Measurements from ENCODE around the gene PROSER1.
A peak's percentile ranks its signal among the peaks of the same experiment; 100 is the strongest.

The PROSER1 gene

DNA sequence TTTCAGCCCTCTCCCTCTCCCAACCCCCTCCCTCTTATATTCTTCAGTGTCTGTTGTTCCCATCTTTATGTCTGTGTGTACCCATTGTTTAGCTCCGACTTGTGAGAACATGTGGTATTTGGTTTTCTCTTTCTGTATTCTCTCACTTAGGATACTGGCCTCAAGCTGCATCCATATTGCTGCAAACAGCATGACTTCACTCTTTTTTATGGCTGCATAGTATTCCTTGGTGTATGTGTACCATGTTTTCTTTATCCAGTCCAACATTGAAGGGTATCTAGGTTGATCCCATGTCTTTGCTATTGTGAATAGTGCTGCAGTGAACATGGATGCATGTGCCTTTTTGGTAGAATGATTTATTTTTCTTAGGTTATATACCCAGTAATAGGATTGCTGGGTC, 18.1 kb upstream of the PROSER1 start:
- POLR2A ChIA-PET = interaction anchor here (0.5 kb wide), 1 partner anchor 134 kb away, joined by 4 read pairs; no protein-coding TSS in a partner anchor
- CTCF ChIA-PET = interaction anchor here (0.8 to 1.4 kb wide), 3 partner anchors 8 to 560 kb away, joined by 3 to 5 read pairs (median 3); no protein-coding TSS in a partner anchor
- DNase-seq (ENCODE audit: extremely low spot score) = no peak
- TF ChIP-seq, protein P1, sequence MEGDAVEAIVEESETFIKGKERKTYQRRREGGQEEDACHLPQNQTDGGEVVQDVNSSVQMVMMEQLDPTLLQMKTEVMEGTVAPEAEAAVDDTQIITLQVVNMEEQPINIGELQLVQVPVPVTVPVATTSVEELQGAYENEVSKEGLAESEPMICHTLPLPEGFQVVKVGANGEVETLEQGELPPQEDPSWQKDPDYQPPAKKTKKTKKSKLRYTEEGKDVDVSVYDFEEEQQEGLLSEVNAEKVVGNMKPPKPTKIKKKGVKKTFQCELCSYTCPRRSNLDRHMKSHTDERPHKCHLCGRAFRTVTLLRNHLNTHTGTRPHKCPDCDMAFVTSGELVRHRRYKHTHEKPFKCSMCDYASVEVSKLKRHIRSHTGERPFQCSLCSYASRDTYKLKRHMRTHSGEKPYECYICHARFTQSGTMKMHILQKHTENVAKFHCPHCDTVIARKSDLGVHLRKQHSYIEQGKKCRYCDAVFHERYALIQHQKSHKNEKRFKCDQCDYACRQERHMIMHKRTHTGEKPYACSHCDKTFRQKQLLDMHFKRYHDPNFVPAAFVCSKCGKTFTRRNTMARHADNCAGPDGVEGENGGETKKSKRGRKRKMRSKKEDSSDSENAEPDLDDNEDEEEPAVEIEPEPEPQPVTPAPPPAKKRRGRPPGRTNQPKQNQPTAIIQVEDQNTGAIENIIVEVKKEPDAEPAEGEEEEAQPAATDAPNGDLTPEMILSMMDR (IDR thresholded peaks at IDR 0.05; ENCODE audit: control extremely low read depth, extremely low read depth, low read depth, missing control alignments) = no peak

DNA sequence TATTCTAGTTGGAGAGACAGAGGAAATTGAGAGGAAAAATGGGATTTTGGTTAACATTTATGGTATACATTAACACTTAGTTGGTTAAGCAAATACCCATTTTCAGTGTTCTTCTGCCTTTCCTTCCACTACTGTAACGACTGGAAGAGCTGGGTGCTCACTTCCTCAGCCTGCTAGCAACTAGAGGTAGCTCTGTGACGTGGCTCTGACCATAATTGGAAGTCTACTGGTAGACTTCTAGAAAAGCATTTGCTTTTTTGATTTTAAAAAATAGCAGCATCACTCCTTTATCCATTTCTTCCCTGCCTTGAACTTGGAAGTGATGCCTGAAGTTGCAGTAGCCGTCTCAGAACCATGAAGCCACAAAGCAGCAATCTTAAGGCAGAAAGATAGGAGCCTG, 16.2 kb upstream of the PROSER1 start:
- DNase-seq (ENCODE audit: extremely low spot score) = no peak
- ChIA-PET POLR2A (no interaction called here), CTCF (interaction anchor here (2.5 kb wide), 1 partner anchor 558 kb away, joined by 12 read pairs; no protein-coding TSS in a partner anchor)
- TF ChIP-seq, protein P1 (IDR thresholded peaks at IDR 0.05; ENCODE audit: control extremely low read depth, extremely low read depth, low read depth, missing control alignments) = no peak

DNA sequence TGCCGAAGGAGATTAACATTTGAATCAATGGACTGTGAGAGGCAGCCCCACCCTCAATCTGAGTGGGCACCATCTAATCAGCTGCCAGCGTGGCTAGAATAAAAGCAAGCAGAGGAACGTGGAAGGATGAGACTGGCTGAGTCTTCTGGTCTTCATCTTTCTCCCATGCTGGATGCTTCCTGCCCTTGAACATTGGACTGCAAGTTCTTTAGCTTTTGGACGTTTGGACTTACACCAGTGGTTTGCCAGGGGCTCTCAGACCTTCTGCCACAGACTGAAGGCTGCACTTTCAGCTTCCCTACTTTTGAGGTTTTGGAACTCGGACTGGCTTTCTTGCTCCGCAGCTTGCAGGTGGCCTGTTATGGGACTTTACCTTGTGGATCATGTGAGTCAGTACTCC, 15.1 kb upstream of the PROSER1 start:
- CTCF ChIA-PET = interaction anchor here (0.9 to 2.5 kb wide), 4 partner anchors 37 to 563 kb away, joined by 3 to 12 read pairs (median 4); no protein-coding TSS in a partner anchor
- TF ChIP-seq, protein P1 (IDR thresholded peaks at IDR 0.05; ENCODE audit: control extremely low read depth, extremely low read depth, low read depth, missing control alignments) = no peak

DNA sequence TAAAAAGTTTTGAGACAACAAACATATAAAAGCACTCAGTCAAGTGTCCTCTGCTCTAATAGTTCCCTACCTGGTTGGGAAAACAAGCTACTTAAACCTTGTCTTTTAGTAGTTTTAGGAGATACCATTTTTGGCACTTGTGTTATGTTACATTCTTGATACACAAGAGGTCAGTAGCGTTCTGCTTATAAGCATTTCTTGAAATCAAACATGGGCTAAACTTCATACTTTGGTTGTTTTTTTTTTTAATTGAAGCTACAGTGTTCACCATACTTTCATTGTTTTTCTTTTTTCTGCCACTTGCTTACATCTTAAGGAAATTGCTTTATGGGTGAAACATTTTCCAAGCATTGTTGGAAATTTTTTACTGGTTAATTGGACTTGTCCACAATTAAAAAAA, 13.3 kb upstream of the PROSER1 start:
- CTCF ChIA-PET = interaction anchor here (0.8 to 2.1 kb wide), 18 partner anchors 14 to 568 kb away, joined by 3 to 11 read pairs (median 4); partner anchors contain the start of genes NHLRC3 and PROSER1
- POLR2A ChIA-PET = no interaction called here
- TF ChIP-seq, protein P1 (IDR thresholded peaks at IDR 0.05; ENCODE audit: control extremely low read depth, extremely low read depth, low read depth, missing control alignments) = peak; percentile 46
- peak; percentile 23 for DNase-seq (ENCODE audit: extremely low spot score)

More for the DNA sequence above, 15.1 kb upstream of the PROSER1 start:
- POLR2A ChIA-PET = no interaction called here
- no peak for DNase-seq (ENCODE audit: extremely low spot score)

DNA sequence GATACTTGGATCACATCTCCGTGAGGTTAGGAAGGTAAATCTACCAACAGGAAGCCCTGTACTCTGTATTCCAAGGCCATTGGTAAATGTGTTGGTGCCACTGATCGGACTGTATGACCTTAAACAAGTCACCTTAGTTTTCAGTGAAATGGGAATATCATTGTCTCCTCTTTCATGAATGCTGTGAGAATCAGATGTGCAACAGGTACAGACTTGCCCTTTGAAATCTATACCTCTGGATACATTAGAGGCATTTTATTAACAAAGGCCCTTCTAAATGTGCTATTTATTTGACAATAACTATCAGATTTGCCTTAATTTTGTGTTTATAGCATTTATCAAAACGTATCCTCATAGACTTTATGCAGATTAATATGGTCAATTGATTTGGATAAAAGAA, 11.4 kb upstream of the PROSER1 start:
- TF ChIP-seq, protein P1 (IDR thresholded peaks at IDR 0.05; ENCODE audit: control extremely low read depth, extremely low read depth, low read depth, missing control alignments) = no peak
- ChIA-PET CTCF (interaction anchor here (0.9 to 1.9 kb wide), 5 partner anchors 11 to 567 kb away, joined by 3 to 7 read pairs (median 3); partner anchors contain the start of genes NHLRC3 and PROSER1), POLR2A (no interaction called here)
- no peak for DNase-seq (ENCODE audit: extremely low spot score)

DNA sequence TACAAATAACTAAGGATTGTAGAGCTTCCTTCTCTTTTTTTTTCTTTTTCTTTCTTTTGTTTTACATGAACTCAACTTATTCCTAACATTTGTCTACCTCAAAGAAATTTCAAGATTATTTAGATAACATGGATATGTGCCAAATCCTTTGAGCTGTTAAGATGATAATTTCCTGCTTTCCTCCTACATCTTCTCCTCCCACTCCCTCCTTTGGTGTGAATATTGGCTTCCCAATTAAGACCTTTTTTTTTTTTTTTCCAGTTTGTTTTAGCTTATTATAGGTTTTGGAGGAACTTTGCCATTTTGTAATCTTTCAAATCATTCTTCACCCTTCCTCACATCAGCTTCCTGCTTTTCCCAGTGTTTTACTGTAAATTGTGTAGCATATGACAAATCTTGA, 10.9 kb upstream of the PROSER1 start:
- DNase-seq (ENCODE audit: extremely low spot score) = no peak
- POLR2A ChIA-PET = interaction anchor here (1.8 kb wide), 1 partner anchor 10 kb away, joined by 6 read pairs; the partner anchor contains the start of genes NHLRC3 and PROSER1
- TF ChIP-seq, protein P1 (IDR thresholded peaks at IDR 0.05; ENCODE audit: control extremely low read depth, extremely low read depth, low read depth, missing control alignments) = no peak
- CTCF ChIA-PET = interaction anchor here (0.9 to 1.9 kb wide), 7 partner anchors 8 to 567 kb away, joined by 3 to 7 read pairs (median 3); partner anchors contain the start of genes NHLRC3 and PROSER1
